H1 (cell line): Measurements from ENCODE around the gene LCOR. TPM values are rescaled to one million over a fixed set of nuclear protein-coding genes. Genes with fewer than 3 reads are reported as not detected.
"Not testable (repeated sequence)": the region's sequence is repeated elsewhere in the genome, so short reads cannot be mapped to it uniquely, and the experiment has no call there.

Experiments used
- CTCF ChIA-PET: fragments of 300-600 bp; sonication (Branson Sonifier 250); formaldehyde crosslinking; loops from one replicate; lab custom pipeline; 2021; ENCODE audit not compliant: partially characterized antibody; lab: Charles Lee
- POLR2A ChIA-PET: fragments of 300-600 bp; sonication (Branson Sonifier 250); formaldehyde crosslinking; loops from one replicate; lab custom pipeline; 2021; ENCODE audit warnings: inconsistent platforms; ENCODE audit not compliant: partially characterized antibody; lab: Charles Lee
- DNase-seq, 2 experiments: peaks; one replicate each; pipeline versions ENCODE4 v3.0.0 to v3.0.0-alpha.2; 2010 to 2022; ENCODE audit warnings: low spot score in 2 of 2, low read depth in 1 of 2, mixed read lengths in 1 of 2
- FAIRE-seq: peaks from 2 replicates; lab custom pipeline; 2011; peaks lifted over from hg19 to GRCh38; lab: Jason Lieb, UNC
- H2AFZ ChIP-seq: 2 replicates; pipeline ENCODE4 v1.8.1; 2012; ENCODE audit warnings: low read length, inconsistent platforms
- H2AK5ac ChIP-seq: 2 replicates; pipeline ENCODE4 v1.6.1; 2013; ENCODE audit warnings: low read depth, low read length
- H2BK120ac ChIP-seq: replicated peaks from 2 replicates; pipeline ENCODE3; 2013; ENCODE audit warnings: low read depth, low read length, inconsistent platforms
- H2BK12ac ChIP-seq: 2 replicates; pipeline ENCODE4 v1.6.1; 2013; ENCODE audit warnings: low read depth, low read length
- H2BK15ac ChIP-seq: 2 replicates; pipeline ENCODE4 v1.6.1; 2013; ENCODE audit warnings: low read length
- H2BK20ac ChIP-seq: 2 replicates; pipeline ENCODE4 v1.6.1; 2013; ENCODE audit warnings: low read length
- H2BK5ac ChIP-seq: 2 replicates; pipeline ENCODE4 v1.6.1; 2013; ENCODE audit warnings: low read depth, low read length
- H3K14ac ChIP-seq: 2 replicates; pipeline ENCODE4 v1.6.1; 2013; ENCODE audit warnings: inconsistent platforms; ENCODE audit not compliant: insufficient read length
- H3K18ac ChIP-seq: 2 replicates; pipeline ENCODE4 v1.6.1; 2013; ENCODE audit warnings: low read length; ENCODE audit errors: extremely low read depth
- H3K23ac ChIP-seq: 2 replicates; pipeline ENCODE4 v1.6.1; 2013; ENCODE audit warnings: inconsistent platforms; ENCODE audit not compliant: insufficient read length
- H3K23me2 ChIP-seq: 2 replicates; pipeline ENCODE4 v1.6.1; 2013; ENCODE audit warnings: low read depth, low read length
- H3K27ac ChIP-seq: 2 replicates; pipeline ENCODE4 v1.6.1; 2011; ENCODE audit warnings: low read depth, low read length, inconsistent platforms
- H3K27me3 ChIP-seq, 4 experiments: replicated peaks in 1 of 4; 1 replicate in 1 of 4; 2 replicates in 3 of 4; pipeline versions ENCODE4 v1.6.1 to v1.8.1; 2011 to 2013; ENCODE audit warnings: low read length in 3 of 4, mild to moderate bottlenecking in 3 of 4, inconsistent platforms in 2 of 4, mixed read lengths in 2 of 4, moderate library complexity in 1 of 4; ENCODE audit not compliant: control insufficient read depth in 3 of 4, insufficient read depth in 3 of 4; ENCODE audit errors: extremely low read depth in 1 of 4
- H3K36me3 ChIP-seq, 4 experiments: 2 replicates each; pipeline versions ENCODE4 v1.6.1 to v1.8.1; 2011 to 2013; ENCODE audit warnings: mild to moderate bottlenecking in 4 of 4, low read length in 3 of 4, moderate library complexity in 2 of 4, control low read depth in 1 of 4, inconsistent platforms in 1 of 4; ENCODE audit not compliant: insufficient read depth in 4 of 4, control insufficient read depth in 2 of 4
- H3K4ac ChIP-seq: replicated peaks from 2 replicates; pipeline ENCODE3; 2013; ENCODE audit warnings: low read length, low read depth, mixed read lengths, inconsistent platforms; ENCODE audit not compliant: insufficient read length
- H3K4me1 ChIP-seq, 4 experiments: replicated peaks in 1 of 4; 1 replicate in 1 of 4; 2 replicates in 3 of 4; pipeline versions ENCODE4 v1.6.1 to v1.8.1; 2011 to 2013; ENCODE audit warnings: low read length in 3 of 4, inconsistent platforms in 2 of 4, mixed read lengths in 1 of 4; ENCODE audit not compliant: insufficient read depth in 4 of 4, control insufficient read depth in 3 of 4
- H3K4me2 ChIP-seq, 2 experiments: 2 replicates each; pipeline versions ENCODE4 v1.6.1 to v1.8.1; 2011 to 2013; ENCODE audit warnings: low read depth in 2 of 2, low read length in 2 of 2, control low read depth in 1 of 2, inconsistent platforms in 1 of 2, mild to moderate bottlenecking in 1 of 2; ENCODE audit not compliant: insufficient read depth in 1 of 2
- H3K4me3 ChIP-seq, 4 experiments: fragments of 200-600, 300-600 bp in 1 of 4; sonication (generic), shearing (Covaris generic), sonication (Bioruptor Twin) in 1 of 4; 2 replicates each; pipeline versions ENCODE4 v1.5.1 to v1.8.1; 2011 to 2016; ENCODE audit warnings: low read length in 4 of 4, low read depth in 3 of 4, control low read depth in 2 of 4, inconsistent platforms in 2 of 4, mild to moderate bottlenecking in 2 of 4, mixed read lengths in 1 of 4, moderate library complexity in 1 of 4; ENCODE audit not compliant: insufficient read depth in 2 of 4; ENCODE audit errors: extremely low read depth in 1 of 4
- H3K56ac ChIP-seq: replicated peaks from 2 replicates; pipeline ENCODE3; 2013; ENCODE audit warnings: low read depth, mild to moderate bottlenecking, mixed read lengths, low read length, inconsistent platforms; ENCODE audit not compliant: insufficient read length
- H3K79me1 ChIP-seq: 2 replicates; pipeline ENCODE4 v1.6.1; 2013; ENCODE audit warnings: low read depth, low read length, control low read depth
- H3K79me2 ChIP-seq, 2 experiments: 2 replicates each; pipeline versions ENCODE4 v1.6.1 to v1.8.1; 2012 to 2013; ENCODE audit warnings: low read length in 2 of 2, mild to moderate bottlenecking in 2 of 2, inconsistent platforms in 1 of 2; ENCODE audit not compliant: insufficient read depth in 2 of 2, control insufficient read depth in 1 of 2
- H3K9ac ChIP-seq, 4 experiments: replicated peaks in 1 of 4; 1 replicate in 1 of 4; 2 replicates in 3 of 4; pipeline versions ENCODE4 v1.6.1 to v1.8.1; 2011 to 2013; ENCODE audit warnings: low read depth in 3 of 4, low read length in 3 of 4, control low read depth in 2 of 4, mild to moderate bottlenecking in 2 of 4, moderate library complexity in 2 of 4, inconsistent platforms in 1 of 4; ENCODE audit errors: extremely low read depth in 1 of 4
- H3K9me3 ChIP-seq, 2 experiments: 2 replicates each; pipeline versions ENCODE4 v1.6.1 to v1.8.1; 2012 to 2013; ENCODE audit warnings: mild to moderate bottlenecking in 2 of 2, moderate library complexity in 2 of 2, control low read depth in 1 of 2, inconsistent platforms in 1 of 2, low read depth in 1 of 2, low read length in 1 of 2, mixed read lengths in 1 of 2; ENCODE audit not compliant: insufficient read depth in 2 of 2
- H4K20me1 ChIP-seq, 2 experiments: replicated peaks in 1 of 2; 2 replicates each; pipeline versions ENCODE3 to v1.8.1; 2011 to 2013; ENCODE audit warnings: inconsistent platforms in 2 of 2, low read length in 2 of 2, mild to moderate bottlenecking in 1 of 2; ENCODE audit not compliant: insufficient read depth in 2 of 2, control insufficient read depth in 1 of 2
- H4K5ac ChIP-seq: 2 replicates; pipeline ENCODE4 v1.6.1; 2013; ENCODE audit warnings: low read length, low read depth, mixed read lengths, inconsistent platforms; ENCODE audit not compliant: insufficient read length
- H4K8ac ChIP-seq: 2 replicates; pipeline ENCODE4 v1.8.0; 2013; ENCODE audit warnings: mild to moderate bottlenecking, moderate library complexity, low read length, inconsistent platforms; ENCODE audit not compliant: insufficient read depth; ENCODE audit errors: extremely low read depth
- H4K91ac ChIP-seq: replicated peaks from 2 replicates; pipeline ENCODE3; 2013; ENCODE audit warnings: low read length, mixed read lengths, inconsistent platforms; ENCODE audit not compliant: insufficient read length
- CREB1 ChIP-seq: IDR thresholded peaks from 2 replicates; pipeline ENCODE4 v1.6.1; 2012; ENCODE audit warnings: inconsistent platforms
- POLR2A ChIP-seq, 2 experiments: IDR thresholded peaks; 1 replicate in 1 of 2; 2 replicates in 1 of 2; pipeline ENCODE4 v1.6.1; 2011; ENCODE audit warnings: low read depth in 2 of 2, low read length in 2 of 2, mild to moderate bottlenecking in 2 of 2; ENCODE audit errors: control extremely low read depth in 1 of 2
- WGBS, 2 experiments: shearing (Covaris generic) in 1 of 2; methylation state at CpG; one replicate each; pipeline versions ENCODE4 v1.1.6 to v1.1.7; 2013 to 2015; ENCODE audit warnings: low lambda C conversion rate in 2 of 2, mixed read lengths in 2 of 2, inconsistent platforms in 1 of 2, low coverage in 1 of 2, missing lambda C conversion rate in 1 of 2; ENCODE audit not compliant: insufficient replicate concordance in 2 of 2, insufficient coverage in 1 of 2, insufficient read length in 1 of 2; ENCODE audit errors: extremely low coverage in 1 of 2, missing lambda C conversion rate in 1 of 2; 5-methylcytosine and 5-hydroxymethylcytosine counted together
- polyA plus RNA-seq, 7 experiments: library from polyadenylated mRNA; depleted of rRNA in 3 of 7; stranded (reverse) in 5 of 7; unstranded in 2 of 7; fragments of >200 nt in 5 of 7; fragments of 200-250 nt in 2 of 7; gene quantifications; 1 replicate in 5 of 7; 2 replicates in 1 of 7; 4 replicates in 1 of 7; pipeline versions ENCODE4 v1.2.1 to v1.2.3, GENCODE V29; 2011 to 2013; ENCODE audit warnings: missing spikeins in 2 of 7, mixed read lengths in 2 of 7
- total RNA-seq: library from RNA; stranded (reverse); fragmentation: NEBNext Ultra II Directional; extraction: Animal tissue kit (Norgen Biotek cat#: 25700); gene quantifications from 2 replicates; pipeline ENCODE4 v1.2.1, GENCODE V29; 2021

The LCOR gene
- total and polyA plus RNA-seq, 2 of the 8 experiments (the other 6 are each of a cell fraction or from before 2014, with no cell fraction given), result 4.7 to 25.5 TPM

- Histone ChIP-seq H3K23ac (no peak overlapping the region), H2BK5ac (no peak overlapping the region), H3K4me1 (no peaks in the 10 kb centered on the region), H3K9me3 (no peaks in the 10 kb centered on the region; a peak in 2 of 4 replicates), H2BK20ac (no peak overlapping the region), H3K79me2 (no peaks in the 10 kb centered on the region; a peak in 1 of 4 replicates), H4K8ac (no peak overlapping the region), H3K79me1 (no peaks in the 10 kb centered on the region), H3K27me3 (peaks cover 0 to 2% (median 0%) of the 10 kb centered on the region in 4 experiments; a peak in 1 of 7 replicates), H3K4me2 (no peak overlapping the region), H3K14ac (no peak overlapping the region), H3K4ac (no peak overlapping the region), H3K4me3 (no peak overlapping the region), H2BK120ac (no peak overlapping the region), H4K20me1 (no peaks in the 10 kb centered on the region), H2BK12ac (no peak overlapping the region), H3K56ac (no peak overlapping the region), H2AK5ac (no peak overlapping the region), H4K91ac (no peak overlapping the region), H2BK15ac (no peak overlapping the region), H3K23me2 (no peaks in the 10 kb centered on the region)
- no peak for FAIRE-seq
- no peak for DNase-seq
- POLR2A ChIA-PET, result no interaction called here
- 93% methylated on average over 5 of the region's 5 CpGs; no CpG with 5 or more reads in 1 of the 2 experiments for WGBS, 2 experiments
- no peak for TF ChIP-seq POLR2A (IDR thresholded peaks at IDR 0.05; ENCODE audit: control extremely low read depth in 1 of 2, low read depth in 2 of 2, low read length in 2 of 2)
- TF ChIP-seq CREB1, result no peak
- TF ChIP-seq, all 59 proteins: peak for 0
- Histone ChIP-seq H2AFZ (no peak overlapping the region), H3K27ac (no peak overlapping the region), H3K9ac (no peak overlapping the region), H3K36me3 (peaks cover 0 to 2% (median 0%) of the 10 kb centered on the region in 4 experiments; a peak in 1 of 8 replicates), H4K5ac (no peak overlapping the region), H3K18ac (no peak overlapping the region)
- CTCF ChIA-PET, result interaction anchor here (0.9 kb wide), 1 partner anchor 48 kb away, joined by 3 read pairs; no protein-coding TSS in a partner anchor
Observed at GRCh38 chr10:96935810-96936209, 103.7 kb downstream of the LCOR start.

- FAIRE-seq, H2BK5ac ChIP-seq, H3K9me3 ChIP-seq, H4K5ac ChIP-seq, H3K18ac ChIP-seq, H3K79me2 ChIP-seq, H3K9ac ChIP-seq, POLR2A ChIA-PET, H2AK5ac ChIP-seq, H3K36me3 ChIP-seq, H3K27ac ChIP-seq, H3K56ac ChIP-seq, H3K23me2 ChIP-seq, H4K20me1 ChIP-seq, H3K4ac ChIP-seq, H3K4me2 ChIP-seq, CTCF ChIA-PET, H4K91ac ChIP-seq, H2BK20ac ChIP-seq, H3K4me1 ChIP-seq, H2BK120ac ChIP-seq, H2BK12ac ChIP-seq, H3K23ac ChIP-seq, H2AFZ ChIP-seq, H2BK15ac ChIP-seq, DNase-seq, H3K14ac ChIP-seq, H3K4me3 ChIP-seq, H3K79me1 ChIP-seq, H3K27me3 ChIP-seq, H4K8ac ChIP-seq: not testable (repeated sequence)
- 90% methylated on average over 8 of the region's 8 CpGs; no CpG with 5 or more reads in 1 of the 2 experiments for WGBS, 2 experiments
Observed at GRCh38 chr10:96943161-96943560, 111.1 kb downstream of the LCOR start.
